Limb (tissue), 2 donors: ENCODE data around the gene CTTN.

Source experiments
- DNase-seq, 2 donors: peaks; one replicate each; pipeline ENCODE4 v3.0.0-alpha.2; 2016; ENCODE audit errors: extremely low spot score in 2 of 2

Gene CTTN

GRCh38 chr11:70428701-70429427 lies 30.5 kb downstream of the CTTN start:
- no peak for DNase-seq

GRCh38 chr11:70429428-70429705 lies 31.0 kb downstream of the CTTN start:
- DNase-seq: no peak

- no peak for DNase-seq
Observed at GRCh38 chr11:70429724-70430521, 31.6 kb downstream of the CTTN start.

DNA sequence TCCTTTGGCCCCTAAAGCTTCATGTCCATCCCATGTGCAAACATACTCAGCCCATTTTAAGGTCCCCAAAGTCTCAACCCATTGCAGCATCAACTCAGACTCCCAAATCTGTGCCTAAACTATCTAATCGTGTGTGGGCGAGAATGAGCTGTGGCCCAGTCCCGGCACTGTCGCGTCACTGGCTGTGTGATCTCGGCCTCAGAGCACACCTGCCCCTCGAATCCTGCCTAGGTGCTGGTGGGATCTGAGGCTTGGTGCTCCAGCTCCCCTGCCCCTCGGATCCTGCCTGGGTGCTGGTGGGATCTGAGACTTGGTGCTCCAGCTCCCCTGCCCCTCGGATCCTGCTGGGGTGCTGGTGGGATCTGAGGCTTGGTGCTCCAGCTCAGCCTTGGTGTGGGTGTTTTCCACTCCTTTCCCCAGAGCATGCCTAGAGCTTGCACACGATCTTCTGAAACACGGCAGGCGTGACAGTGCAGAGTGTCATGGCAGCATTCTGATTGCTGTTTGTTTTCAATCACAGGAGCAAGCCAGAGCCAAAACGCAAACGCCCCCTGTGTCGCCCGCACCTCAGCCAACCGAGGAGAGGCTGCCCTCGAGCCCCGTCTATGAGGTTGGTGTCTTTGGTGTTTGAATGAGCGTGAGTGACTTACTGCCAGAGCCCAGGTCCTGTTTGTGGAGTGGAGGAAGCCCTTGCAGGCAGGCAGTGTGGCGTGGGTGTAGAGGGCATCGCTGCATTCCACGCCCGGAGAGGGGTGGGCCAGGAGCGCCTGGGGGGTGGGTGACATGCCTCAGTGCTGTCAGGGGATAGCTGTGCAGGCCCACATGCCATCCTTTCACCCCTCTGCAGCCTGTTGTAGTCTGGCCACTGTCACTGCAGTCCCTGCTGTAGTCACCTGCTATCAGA lies 32.6 kb downstream of the CTTN start:
- DNase-seq: no peak

DNA sequence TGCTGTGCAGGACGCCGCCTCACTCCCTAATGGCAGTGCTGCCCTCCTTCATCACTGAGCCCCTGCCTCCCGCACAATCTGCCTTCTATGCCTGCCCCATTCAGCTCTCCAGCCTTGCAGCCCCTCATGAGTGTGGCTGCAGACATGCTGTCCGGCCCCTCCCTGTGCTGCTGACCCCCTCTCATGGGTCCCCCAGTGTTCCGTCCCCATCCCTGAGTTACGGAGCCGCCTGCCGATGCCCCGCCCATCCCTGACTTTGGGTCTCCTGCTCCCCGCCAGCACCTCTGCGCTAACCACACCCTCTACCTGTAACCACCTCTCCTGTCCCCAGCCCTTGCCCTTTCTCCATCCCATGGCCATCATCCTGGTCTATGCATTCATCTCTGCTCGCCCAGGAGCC lies 33.3 kb downstream of the CTTN start:
- no peak for DNase-seq

- DNase-seq: no peak
Observed at GRCh38 chr11:70432065-70432464, 33.7 kb downstream of the CTTN start.

GRCh38 chr11:70432580-70432979 lies 34.3 kb downstream of the CTTN start:
- DNase-seq: no peak

- no peak for DNase-seq
Observed at GRCh38 chr11:70433038-70433437, 34.7 kb downstream of the CTTN start.

GRCh38 chr11:70433526-70433925 lies 35.2 kb downstream of the CTTN start:
- DNase-seq: no peak

- no peak for DNase-seq
Observed at GRCh38 chr11:70433966-70434812, 35.9 kb downstream of the CTTN start.

- DNase-seq: no peak
Observed at GRCh38 chr11:70434813-70435278, 36.5 kb downstream of the CTTN start.

DNA sequence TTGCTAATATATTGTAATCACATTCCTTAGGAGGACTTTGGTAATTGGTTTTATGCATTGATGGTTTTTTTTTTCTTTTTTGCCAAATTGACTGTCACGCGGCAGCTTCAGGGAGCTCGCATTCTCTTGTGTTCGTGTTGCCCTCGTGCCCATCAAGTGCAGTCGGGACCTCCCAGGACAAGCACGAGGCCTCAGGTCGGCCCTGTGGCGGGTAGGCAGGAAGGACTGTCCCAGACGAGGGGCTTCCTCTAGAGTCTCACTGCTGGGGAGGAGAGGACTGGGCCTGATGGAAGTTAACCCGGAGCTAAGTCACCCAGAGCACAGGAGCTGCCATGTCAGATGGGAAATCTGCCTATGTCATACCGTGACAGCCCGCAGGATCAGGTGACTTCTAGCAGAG lies 37.0 kb downstream of the CTTN start:
- no peak for DNase-seq

- DNase-seq: no peak
Observed at GRCh38 chr11:70435765-70436500, 37.6 kb downstream of the CTTN start.

- no peak for DNase-seq
Observed at GRCh38 chr11:70436501-70436860, 38.2 kb downstream of the CTTN start.

- no peak for DNase-seq
Observed at GRCh38 chr11:70437111-70437784, 38.9 kb downstream of the CTTN start.

DNA sequence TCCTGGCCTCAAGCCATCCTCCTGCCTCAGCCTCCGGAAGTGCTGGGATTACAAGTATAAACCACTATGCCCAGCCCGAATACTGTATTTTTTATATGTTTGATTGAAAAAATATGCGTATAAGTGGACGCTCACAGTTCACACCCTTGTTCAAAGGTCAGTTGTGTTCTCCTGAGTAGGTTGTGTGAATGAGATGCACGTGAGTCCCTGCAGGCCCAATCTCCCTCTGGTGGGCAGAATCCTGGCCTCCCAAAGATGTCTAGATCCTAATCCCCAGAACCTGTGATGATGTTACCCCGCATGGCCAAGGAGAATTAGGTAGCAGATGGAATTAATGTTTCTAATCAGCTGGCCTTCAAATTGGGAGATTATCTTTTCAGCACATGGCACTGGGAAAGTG lies 41.9 kb downstream of the CTTN start:
- DNase-seq: no peak

GRCh38 chr11:70443773-70444030 lies 45.4 kb downstream of the CTTN start:
- no peak for DNase-seq

DNA sequence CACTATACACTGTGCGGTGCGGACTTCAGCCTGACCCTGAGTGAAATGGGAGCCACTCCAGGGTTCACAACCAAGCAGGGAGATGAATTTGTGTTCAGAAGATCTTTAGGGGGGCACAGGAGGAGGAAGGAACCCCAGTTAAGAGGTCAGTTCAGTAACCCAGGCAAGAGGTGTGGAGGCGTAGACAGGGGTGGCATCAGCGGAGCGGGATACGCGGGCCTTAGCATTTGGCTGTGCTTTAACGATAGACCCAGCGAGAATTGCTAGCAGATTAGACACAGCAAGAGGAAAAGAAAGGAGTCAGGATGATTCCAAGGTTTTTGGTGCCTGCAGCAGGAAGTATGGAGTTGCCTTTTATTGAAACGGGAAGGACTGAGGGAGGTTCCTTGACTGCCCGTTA lies 46.8 kb downstream of the CTTN start:
- DNase-seq: no peak

GRCh38 chr11:70445605-70446004 lies 47.3 kb downstream of the CTTN start:
- no peak for DNase-seq

GRCh38 chr11:70448983-70449567 lies 50.7 kb downstream of the CTTN start:
- DNase-seq: no peak
